Measurements from ENCODE around the gene TCF3. TPM values are rescaled to one million over a fixed set of nuclear protein-coding genes. Genes with fewer than 3 reads are reported as not detected.

TCF3 gene
- total and polyA plus RNA-seq, 5 donors: 15.3 to 23.6 (median 22.2) TPM

- WGBS: 91% methylated on average over 32 of the region's 32 CpGs
Measured at GRCh38 chr19:1626417-1627010, 25.9 kb downstream of the TCF3 start.

GRCh38 chr19:1624458-1624857 lies 28.0 kb downstream of the TCF3 start:
- Histone ChIP-seq H3K4me1 (ENCODE audit: control insufficient read depth, insufficient read depth, low read length) (no peaks in the 10 kb centered on the region), H3K27ac (ENCODE audit: low read length) (no peak overlapping the region), H3K4me3 (ENCODE audit: low read length) (no peak overlapping the region), H3K9me3 (ENCODE audit: control insufficient read depth, low read length) (no peaks in the 10 kb centered on the region), H3K27me3 (ENCODE audit: control insufficient read depth, insufficient read depth) (no peaks in the 10 kb centered on the region)
- DNase-seq: peak; percentile 51 to 78 (median 72)
- peak; percentile 15 to 72 for ATAC-seq
- 78% methylated on average over 23 of the region's 23 CpGs for WGBS
- intact Hi-C loops (cut with DNase I): loop anchor here in 1 of 4 donors (10.0 kb wide), 1 partner anchor 140 kb away; no protein-coding TSS in a partner anchor

More at GRCh38 chr19:1626417-1627010, 25.9 kb downstream of the TCF3 start:
- DNase-seq: peak in 2 of 3 donors; percentile 38 to 51
- Histone ChIP-seq H3K27ac (ENCODE audit: low read length) (no peak overlapping the region), H3K9me3 (ENCODE audit: control insufficient read depth, low read length) (no peaks in the 10 kb centered on the region), H3K4me3 (ENCODE audit: low read length) (no peak overlapping the region), H3K4me1 (ENCODE audit: control insufficient read depth, insufficient read depth, low read length) (no peaks in the 10 kb centered on the region), H3K27me3 (ENCODE audit: control insufficient read depth, insufficient read depth) (no peaks in the 10 kb centered on the region)
- ATAC-seq: no peak
- intact Hi-C loops (cut with DNase I): loop anchor here in 1 of 4 donors (10.0 kb wide), 1 partner anchor 138 kb away; no protein-coding TSS in a partner anchor

GRCh38 chr19:1622541-1622940 lies 29.9 kb downstream of the TCF3 start:
- DNase-seq (peak in 1 of 3 donors; percentile 6), ATAC-seq (no peak)
- no peaks in the 10 kb centered on the region for H3K4me1 ChIP-seq (ENCODE audit: control insufficient read depth, insufficient read depth, low read length)
- no peak overlapping the region for H3K4me3 ChIP-seq (ENCODE audit: low read length)
- intact Hi-C loops (cut with DNase I): loop anchor here in 1 of 4 donors (10.0 kb wide), 1 partner anchor 142 kb away; no protein-coding TSS in a partner anchor
- WGBS: 91% methylated on average over 5 of the region's 5 CpGs
- H3K27ac ChIP-seq (ENCODE audit: low read length): no peak overlapping the region
- no peaks in the 10 kb centered on the region for H3K9me3 ChIP-seq (ENCODE audit: control insufficient read depth, low read length)
- H3K27me3 ChIP-seq (ENCODE audit: control insufficient read depth, insufficient read depth): no peaks in the 10 kb centered on the region

GRCh38 chr19:1622007-1622406 lies 30.4 kb downstream of the TCF3 start:
- Histone ChIP-seq H3K27ac (ENCODE audit: low read length) (no peak overlapping the region), H3K4me1 (ENCODE audit: control insufficient read depth, insufficient read depth, low read length) (no peaks in the 10 kb centered on the region), H3K27me3 (ENCODE audit: control insufficient read depth, insufficient read depth) (no peaks in the 10 kb centered on the region), H3K9me3 (ENCODE audit: control insufficient read depth, low read length) (no peaks in the 10 kb centered on the region), H3K4me3 (ENCODE audit: low read length) (no peak overlapping the region)
- DNase-seq: peak in 1 of 3 donors; percentile 22
- no peak for ATAC-seq
- intact Hi-C loops (cut with DNase I): loop anchor here in 1 of 4 donors (10.0 kb wide), 1 partner anchor 143 kb away; no protein-coding TSS in a partner anchor
- WGBS: 94% methylated on average over 23 of the region's 23 CpGs

- Histone ChIP-seq H3K27ac (ENCODE audit: low read length) (no peak overlapping the region), H3K4me3 (ENCODE audit: low read length) (no peak overlapping the region), H3K4me1 (ENCODE audit: control insufficient read depth, insufficient read depth, low read length) (no peaks in the 10 kb centered on the region), H3K27me3 (ENCODE audit: control insufficient read depth, insufficient read depth) (no peaks in the 10 kb centered on the region), H3K9me3 (ENCODE audit: control insufficient read depth, low read length) (no peaks in the 10 kb centered on the region)
- DNase-seq (peak in 2 of 3 donors; percentile 44 to 49), ATAC-seq (no peak)
- 88% methylated on average over 23 of the region's 23 CpGs for WGBS
- intact Hi-C loops (cut with DNase I): loop anchor here in 1 of 4 donors (10.0 kb wide), 1 partner anchor 143 kb away; no protein-coding TSS in a partner anchor
Measured at GRCh38 chr19:1621574-1621973, 30.8 kb downstream of the TCF3 start.

GRCh38 chr19:1621021-1621420 lies 31.4 kb downstream of the TCF3 start:
- Histone ChIP-seq H3K27me3 (ENCODE audit: control insufficient read depth, insufficient read depth) (no peaks in the 10 kb centered on the region), H3K4me3 (ENCODE audit: low read length) (no peak overlapping the region), H3K27ac (ENCODE audit: low read length) (no peak overlapping the region), H3K4me1 (ENCODE audit: control insufficient read depth, insufficient read depth, low read length) (no peaks in the 10 kb centered on the region), H3K9me3 (ENCODE audit: control insufficient read depth, low read length) (no peaks in the 10 kb centered on the region)
- intact Hi-C loops (cut with DNase I): loop anchor here in 1 of 4 donors (10.0 kb wide), 1 partner anchor 144 kb away; no protein-coding TSS in a partner anchor
- ATAC-seq (no peak), DNase-seq (peak in 1 of 3 donors; percentile 39)
- WGBS: 90% methylated on average over 19 of the region's 19 CpGs

- Histone ChIP-seq H3K27me3 (ENCODE audit: control insufficient read depth, insufficient read depth) (no peaks in the 10 kb centered on the region), H3K9me3 (ENCODE audit: control insufficient read depth, low read length) (no peaks in the 10 kb centered on the region), H3K4me3 (ENCODE audit: low read length) (no peak overlapping the region), H3K27ac (ENCODE audit: low read length) (no peak overlapping the region), H3K4me1 (ENCODE audit: control insufficient read depth, insufficient read depth, low read length) (no peaks in the 10 kb centered on the region)
- ATAC-seq (no peak), DNase-seq (peak in 2 of 3 donors; percentile 26 to 36)
- WGBS: 89% methylated on average over 11 of the region's 11 CpGs
- intact Hi-C loops (cut with DNase I): loop anchor here in 1 of 4 donors (10.0 kb wide), 1 partner anchor 144 kb away; no protein-coding TSS in a partner anchor
Measured at GRCh38 chr19:1620502-1620901, 31.9 kb downstream of the TCF3 start.

- H3K27ac ChIP-seq (ENCODE audit: low read length): no peak overlapping the region
- peak in 1 of 3 donors; percentile 37 for DNase-seq
- intact Hi-C loops (cut with DNase I): loop anchor here in 1 of 4 donors (10.0 kb wide), 1 partner anchor 145 kb away; no protein-coding TSS in a partner anchor
- no peaks in the 10 kb centered on the region for H3K27me3 ChIP-seq (ENCODE audit: control insufficient read depth, insufficient read depth)
- no peaks in the 10 kb centered on the region for H3K4me1 ChIP-seq (ENCODE audit: control insufficient read depth, insufficient read depth, low read length)
- ATAC-seq: no peak
- 88% methylated on average over 18 of the region's 18 CpGs for WGBS
- no peak overlapping the region for H3K4me3 ChIP-seq (ENCODE audit: low read length)
- no peaks in the 10 kb centered on the region for H3K9me3 ChIP-seq (ENCODE audit: control insufficient read depth, low read length)
Measured at GRCh38 chr19:1619703-1620102, 32.7 kb downstream of the TCF3 start.

GRCh38 chr19:1619094-1619439 lies 33.3 kb downstream of the TCF3 start:
- DNase-seq (peak in 2 of 3 donors; percentile 34 to 56), ATAC-seq (no peak)
- Histone ChIP-seq H3K4me1 (ENCODE audit: control insufficient read depth, insufficient read depth, low read length) (no peaks in the 10 kb centered on the region), H3K9me3 (ENCODE audit: control insufficient read depth, low read length) (no peaks in the 10 kb centered on the region), H3K27ac (ENCODE audit: low read length) (no peak overlapping the region), H3K27me3 (ENCODE audit: control insufficient read depth, insufficient read depth) (no peaks in the 10 kb centered on the region), H3K4me3 (ENCODE audit: low read length) (no peak overlapping the region)
- intact Hi-C loops (cut with DNase I): no loop called here
- 94% methylated on average over 26 of the region's 26 CpGs for WGBS

GRCh38 chr19:1618157-1619093 lies 34.0 kb downstream of the TCF3 start:
- DNase-seq: peak in 2 of 3 donors; percentile 51 to 63
- no peaks in the 10 kb centered on the region for H3K4me1 ChIP-seq (ENCODE audit: control insufficient read depth, insufficient read depth, low read length)
- peak in 1 of 2 donors; percentile 44 for ATAC-seq
- intact Hi-C loops (cut with DNase I): no loop called here
- 83% methylated on average over 24 of the region's 24 CpGs for WGBS
- H3K4me3 ChIP-seq (ENCODE audit: low read length): no peak overlapping the region
- no peaks in the 10 kb centered on the region for H3K27me3 ChIP-seq (ENCODE audit: control insufficient read depth, insufficient read depth)
- no peak overlapping the region for H3K27ac ChIP-seq (ENCODE audit: low read length)
- H3K9me3 ChIP-seq (ENCODE audit: control insufficient read depth, low read length): no peaks in the 10 kb centered on the region

- ATAC-seq (no peak), DNase-seq (no peak)
- 64% methylated on average over 4 of the region's 4 CpGs for WGBS
- Histone ChIP-seq H3K4me1 (ENCODE audit: control insufficient read depth, insufficient read depth, low read length) (no peaks in the 10 kb centered on the region), H3K27ac (ENCODE audit: low read length) (no peak overlapping the region), H3K4me3 (ENCODE audit: low read length) (no peak overlapping the region), H3K27me3 (ENCODE audit: control insufficient read depth, insufficient read depth) (no peaks in the 10 kb centered on the region), H3K9me3 (ENCODE audit: control insufficient read depth, low read length) (no peaks in the 10 kb centered on the region)
- intact Hi-C loops (cut with DNase I): no loop called here
Measured at GRCh38 chr19:1616875-1617274, 35.5 kb downstream of the TCF3 start.

Data from right cardiac atrium (tissue), 5 donors.